Measurements from ENCODE around the gene ALKBH7. TPM values are rescaled to one million over a fixed set of nuclear protein-coding genes. Genes with fewer than 3 reads are reported as not detected.
"Not testable (repeated sequence)": the region's sequence is repeated elsewhere in the genome, so short reads cannot be mapped to it uniquely, and the experiment has no call there.

The ALKBH7 gene
- total RNA-seq, 1 donor from 2014 or later: 35.9 TPM

- H3K4me1 Mint-ChIP-seq (ENCODE audit: low read depth): peaks cover 22% of the 10 kb centered on the region
- intact Hi-C loops (cut with micrococcal nuclease): loop anchor here (1.0 kb wide), 2 partner anchors 20 to 32 kb away; no protein-coding TSS in a partner anchor
- H3K27me3 Mint-ChIP-seq (ENCODE audit: low read depth): no peaks in the 10 kb centered on the region
- peak; percentile 87 for DNase-seq (ENCODE audit: low spot score)
- peak within 1 kb of the TSS; percentile 95 for H3K27ac Mint-ChIP-seq
- peaks cover 23% of the 10 kb centered on the region for H3K36me3 Mint-ChIP-seq (ENCODE audit: low read depth)
- H3K9me3 Mint-ChIP-seq: no peaks in the 10 kb centered on the region
- peak within 1 kb of the TSS; percentile 88 for H3K4me3 Mint-ChIP-seq (ENCODE audit: low read depth)
Observed at GRCh38 chr19:6393074-6393982, 20.7 kb downstream of the ALKBH7 start, which contains the start of gene GTF2F1. GTF2F1 (minus strand) TSS chr19:6393164; CDS start chr19:6392995, 169 bp downstream.

- no peak for DNase-seq (ENCODE audit: low spot score)
- Mint-ChIP-seq H3K27ac (peak overlapping the region; percentile 95), H3K36me3 (ENCODE audit: low read depth) (peaks cover 19% of the 10 kb centered on the region), H3K9me3 (no peaks in the 10 kb centered on the region), H3K4me3 (ENCODE audit: low read depth) (peak overlapping the region; percentile 88), H3K4me1 (ENCODE audit: low read depth) (peaks cover 22% of the 10 kb centered on the region), H3K27me3 (ENCODE audit: low read depth) (no peaks in the 10 kb centered on the region)
- intact Hi-C loops (cut with micrococcal nuclease): loop anchor here (1.0 kb wide), 2 partner anchors 21 to 31 kb away; no protein-coding TSS in a partner anchor
Observed at GRCh38 chr19:6393983-6394412, 21.4 kb downstream of the ALKBH7 start.

DNA sequence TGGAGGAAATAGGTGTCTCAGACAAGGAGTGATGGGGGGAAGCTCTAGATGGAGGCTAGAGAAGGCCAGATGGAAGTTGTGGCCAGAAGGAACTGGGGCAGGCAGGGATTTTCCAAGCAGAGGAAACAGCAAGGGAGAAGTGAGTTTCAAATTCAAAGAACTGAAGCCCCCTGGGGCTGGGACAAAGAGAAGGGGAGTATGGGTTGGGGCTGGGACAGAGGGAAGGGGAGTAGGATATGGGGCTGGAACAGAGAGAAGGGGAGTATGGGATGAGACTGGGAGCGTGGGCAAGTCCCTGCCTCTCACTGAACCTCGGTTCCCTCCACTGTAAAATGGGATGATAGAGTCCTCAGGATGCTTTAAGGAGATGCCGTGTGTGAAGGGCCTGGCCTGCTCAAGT is 22.2 kb downstream of the ALKBH7 start:
- peaks cover 16% of the 10 kb centered on the region for H3K36me3 Mint-ChIP-seq (ENCODE audit: low read depth)
- intact Hi-C loops (cut with micrococcal nuclease): no loop called here
- H3K9me3 Mint-ChIP-seq: no peaks in the 10 kb centered on the region
- H3K27ac Mint-ChIP-seq: peak overlapping the region; percentile 40
- H3K27me3 Mint-ChIP-seq (ENCODE audit: low read depth): no peaks in the 10 kb centered on the region
- peak overlapping the region; percentile 49 for H3K4me3 Mint-ChIP-seq (ENCODE audit: low read depth)
- peaks cover 22% of the 10 kb centered on the region for H3K4me1 Mint-ChIP-seq (ENCODE audit: low read depth)
- DNase-seq (ENCODE audit: low spot score): no peak

DNA sequence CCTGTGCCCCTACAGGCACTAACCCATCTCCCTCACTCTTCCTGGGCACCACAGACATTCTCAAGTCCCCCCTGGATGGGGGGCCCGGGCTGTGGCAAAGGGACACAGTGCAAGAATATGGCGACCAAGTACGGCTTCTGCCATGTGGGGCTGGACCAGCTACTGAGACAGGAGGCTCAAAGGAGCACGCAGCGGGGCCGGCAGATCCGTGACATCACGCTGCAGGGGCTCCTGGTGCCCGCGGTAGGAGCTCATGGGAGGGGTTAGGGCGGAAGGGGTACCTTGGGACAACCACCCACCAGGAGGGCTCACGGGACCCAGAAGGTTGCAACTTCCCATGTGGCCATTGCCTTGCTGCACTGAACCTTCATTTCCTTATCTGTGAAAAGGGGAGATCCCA is 23.7 kb downstream of the ALKBH7 start:
- Mint-ChIP-seq H3K27ac (no peak overlapping the region), H3K4me1 (ENCODE audit: low read depth) (peaks cover 18% of the 10 kb centered on the region), H3K36me3 (ENCODE audit: low read depth) (peaks cover 11% of the 10 kb centered on the region), H3K4me3 (ENCODE audit: low read depth) (no peak overlapping the region), H3K9me3 (no peaks in the 10 kb centered on the region), H3K27me3 (ENCODE audit: low read depth) (no peaks in the 10 kb centered on the region)
- DNase-seq (ENCODE audit: low spot score): no peak
- intact Hi-C loops (cut with micrococcal nuclease): no loop called here

DNA sequence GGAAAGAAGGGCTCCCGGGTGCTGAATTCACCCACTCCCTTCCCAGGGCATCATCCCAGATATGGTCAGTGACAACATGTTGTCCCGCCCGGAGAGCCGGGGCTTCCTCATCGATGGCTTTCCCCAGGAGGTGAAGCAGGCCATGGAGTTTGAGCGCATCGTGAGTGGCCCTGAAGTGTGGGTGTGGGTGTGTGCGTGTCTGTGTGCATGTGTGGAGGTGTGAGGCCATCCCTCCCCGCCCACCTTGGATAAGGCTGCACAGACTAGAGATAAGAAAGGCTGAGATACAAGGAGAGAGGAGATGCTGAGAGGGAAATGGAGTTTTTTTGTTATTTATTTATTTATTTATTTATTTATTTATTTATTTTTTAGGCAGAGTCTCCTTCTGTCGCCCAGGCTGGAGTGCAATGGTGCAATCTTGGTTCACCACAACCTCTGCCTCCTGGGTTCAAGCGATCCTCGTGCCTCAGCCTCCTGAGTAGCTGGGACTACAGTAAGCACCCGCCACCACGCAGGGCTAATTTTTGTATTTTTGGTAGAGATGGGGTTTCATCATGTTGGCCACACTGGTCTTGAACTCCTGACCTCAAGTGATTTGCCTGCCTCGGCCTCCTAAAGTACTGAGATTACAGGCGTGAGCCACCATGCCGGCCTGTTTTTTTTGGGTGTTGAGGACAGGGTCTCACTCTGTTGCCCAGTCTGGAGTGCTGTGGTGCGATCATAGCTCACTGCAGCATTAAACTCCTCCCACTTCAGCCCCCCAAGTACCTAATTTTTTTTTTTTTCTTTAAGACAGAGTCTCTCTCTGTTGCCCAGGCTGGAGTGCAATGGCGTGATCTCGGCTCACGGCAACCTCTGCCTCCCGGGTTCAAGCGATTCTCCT is 27.7 kb downstream of the ALKBH7 start:
- H3K27ac Mint-ChIP-seq; DNase-seq (ENCODE audit: low spot score); intact Hi-C loops (cut with micrococcal nuclease); H3K4me3 Mint-ChIP-seq (ENCODE audit: low read depth); H3K9me3 Mint-ChIP-seq; H3K27me3 Mint-ChIP-seq (ENCODE audit: low read depth); H3K4me1 Mint-ChIP-seq (ENCODE audit: low read depth); H3K36me3 Mint-ChIP-seq (ENCODE audit: low read depth): not testable (repeated sequence)

DNA sequence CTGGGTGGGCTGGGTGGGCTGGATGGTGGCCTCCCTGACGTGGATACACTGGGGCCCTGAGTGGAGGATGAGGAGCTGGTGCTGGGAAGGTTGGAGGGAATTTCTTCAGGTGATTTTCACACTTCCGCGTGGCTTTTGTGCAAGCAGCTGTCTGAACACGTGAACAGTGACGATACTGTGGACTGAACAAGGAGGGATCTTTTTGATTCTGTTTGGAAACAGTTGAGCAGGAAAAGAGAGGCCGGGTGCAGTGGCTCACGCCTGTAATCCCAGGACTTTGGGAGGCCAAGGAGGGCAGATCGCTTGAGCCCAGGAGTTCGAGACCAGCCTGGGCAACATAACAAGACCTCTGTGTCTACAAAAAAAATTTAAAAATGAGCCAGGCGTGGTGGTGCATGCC is 29.5 kb downstream of the ALKBH7 start:
- Mint-ChIP-seq H3K27ac (no peak overlapping the region), H3K4me3 (ENCODE audit: low read depth) (no peak overlapping the region), H3K9me3 (no peaks in the 10 kb centered on the region), H3K36me3 (ENCODE audit: low read depth) (no peaks in the 10 kb centered on the region), H3K4me1 (ENCODE audit: low read depth) (no peaks in the 10 kb centered on the region), H3K27me3 (ENCODE audit: low read depth) (peaks cover 2% of the 10 kb centered on the region)
- intact Hi-C loops (cut with micrococcal nuclease): no loop called here
- DNase-seq (ENCODE audit: low spot score): no peak

DNA sequence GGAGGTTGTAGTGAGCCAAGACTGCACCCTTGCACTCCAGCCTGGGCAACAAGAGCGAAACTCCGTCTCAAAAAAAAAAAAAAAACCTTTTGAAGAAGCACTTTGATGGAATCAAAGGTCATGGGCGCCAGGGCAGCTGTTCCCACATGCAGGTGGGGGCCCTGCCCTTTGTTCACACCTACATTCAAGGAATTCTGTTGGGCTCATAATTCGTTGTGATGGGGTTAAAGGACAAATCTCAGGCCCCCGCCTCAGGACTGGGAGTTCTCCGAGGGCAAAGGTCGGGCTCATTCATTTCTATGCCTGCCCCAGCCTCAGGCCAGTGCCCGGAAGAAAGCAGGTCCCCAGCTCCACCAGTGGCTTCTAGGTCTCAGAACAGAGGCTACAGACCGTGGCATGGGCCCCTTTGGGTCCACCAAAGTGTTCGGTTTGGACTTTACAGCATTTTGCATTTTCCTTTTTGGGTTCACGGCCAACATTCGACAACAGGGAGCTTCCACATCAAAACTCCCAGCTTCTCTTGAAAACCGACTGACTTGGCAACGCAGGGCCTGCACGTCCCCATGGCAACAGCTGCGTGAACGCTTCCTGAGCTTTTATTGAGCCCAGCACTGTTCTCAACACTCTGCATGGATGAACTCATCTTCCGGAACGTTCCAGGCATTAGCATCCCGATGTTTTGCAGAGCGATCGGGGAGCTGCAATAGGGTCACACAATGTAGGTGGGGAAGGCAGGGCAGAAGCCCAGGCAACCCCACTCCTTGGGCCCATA is 30.4 kb downstream of the ALKBH7 start:
- H3K4me1 Mint-ChIP-seq (ENCODE audit: low read depth): no peaks in the 10 kb centered on the region
- intact Hi-C loops (cut with micrococcal nuclease): no loop called here
- no peak overlapping the region for H3K27ac Mint-ChIP-seq
- H3K27me3 Mint-ChIP-seq (ENCODE audit: low read depth): peaks cover 2% of the 10 kb centered on the region
- no peak for DNase-seq (ENCODE audit: low spot score)
- H3K9me3 Mint-ChIP-seq: no peaks in the 10 kb centered on the region
- H3K36me3 Mint-ChIP-seq (ENCODE audit: low read depth): no peaks in the 10 kb centered on the region
- no peak overlapping the region for H3K4me3 Mint-ChIP-seq (ENCODE audit: low read depth)

DNA sequence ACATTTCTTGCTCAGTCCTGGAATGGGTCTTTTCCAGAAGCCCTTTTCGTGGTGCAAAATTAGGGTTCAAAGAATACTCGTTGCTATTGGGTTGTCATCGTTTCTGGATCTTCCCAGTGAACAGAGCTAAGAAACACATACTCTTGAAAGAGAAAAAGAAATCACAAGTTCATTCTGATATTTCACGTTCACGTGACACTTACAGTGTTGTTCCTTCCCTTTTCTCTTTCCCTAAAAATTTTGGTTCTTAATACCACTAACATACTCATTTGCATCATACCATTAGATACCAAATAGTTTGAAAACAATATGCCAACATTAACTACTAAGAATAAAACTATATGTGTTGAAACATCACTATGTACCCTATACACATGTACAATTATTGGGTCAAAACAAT is 33.8 kb downstream of the ALKBH7 start:
- H3K36me3 Mint-ChIP-seq (ENCODE audit: low read depth): no peaks in the 10 kb centered on the region
- H3K9me3 Mint-ChIP-seq: no peaks in the 10 kb centered on the region
- H3K27me3 Mint-ChIP-seq (ENCODE audit: low read depth): peaks cover 2% of the 10 kb centered on the region
- DNase-seq (ENCODE audit: low spot score): no peak
- intact Hi-C loops (cut with micrococcal nuclease): no loop called here
- no peaks in the 10 kb centered on the region for H3K4me1 Mint-ChIP-seq (ENCODE audit: low read depth)
- no peak overlapping the region for H3K27ac Mint-ChIP-seq
- no peak overlapping the region for H3K4me3 Mint-ChIP-seq (ENCODE audit: low read depth)

- Mint-ChIP-seq H3K9me3 (no peaks in the 10 kb centered on the region), H3K36me3 (ENCODE audit: low read depth) (peaks cover 6% of the 10 kb centered on the region), H3K27me3 (ENCODE audit: low read depth) (no peaks in the 10 kb centered on the region), H3K4me1 (ENCODE audit: low read depth) (no peaks in the 10 kb centered on the region), H3K4me3 (ENCODE audit: low read depth) (no peak overlapping the region), H3K27ac (no peak overlapping the region)
- intact Hi-C loops (cut with micrococcal nuclease): no loop called here
- no peak for DNase-seq (ENCODE audit: low spot score)
Observed at GRCh38 chr19:6409346-6409745, 36.8 kb downstream of the ALKBH7 start.

DNA sequence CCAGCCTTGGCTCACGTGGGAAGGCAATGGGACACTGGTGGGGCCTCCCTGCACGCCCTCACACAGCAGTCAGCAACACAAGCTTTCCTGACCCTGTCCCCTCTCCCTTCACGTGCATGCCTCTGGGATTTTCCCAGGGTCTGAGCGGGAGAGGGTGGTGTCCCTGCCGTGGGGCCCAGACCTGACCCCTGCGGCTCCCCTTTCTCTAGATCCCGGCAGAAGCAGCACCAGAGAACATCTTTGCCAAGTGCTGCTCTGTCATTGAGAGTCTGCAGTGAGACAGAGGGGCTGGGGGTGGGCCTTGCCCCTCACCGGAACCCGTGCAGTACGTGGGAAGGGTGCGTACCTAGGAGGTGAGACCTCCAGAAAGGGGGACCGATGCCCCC is 39.5 kb downstream of the ALKBH7 start:
- Mint-ChIP-seq H3K4me3 (ENCODE audit: low read depth) (no peak overlapping the region), H3K9me3 (no peaks in the 10 kb centered on the region), H3K27me3 (ENCODE audit: low read depth) (no peaks in the 10 kb centered on the region), H3K4me1 (ENCODE audit: low read depth) (no peaks in the 10 kb centered on the region), H3K36me3 (ENCODE audit: low read depth) (peaks cover 27% of the 10 kb centered on the region), H3K27ac (no peak overlapping the region)
- intact Hi-C loops (cut with micrococcal nuclease): no loop called here
- no peak for DNase-seq (ENCODE audit: low spot score)

- intact Hi-C loops (cut with micrococcal nuclease): no loop called here
- no peak for DNase-seq (ENCODE audit: low spot score)
- Mint-ChIP-seq H3K9me3 (no peaks in the 10 kb centered on the region), H3K27me3 (ENCODE audit: low read depth) (no peaks in the 10 kb centered on the region), H3K4me3 (ENCODE audit: low read depth) (no peak overlapping the region), H3K27ac (no peak overlapping the region), H3K4me1 (ENCODE audit: low read depth) (no peaks in the 10 kb centered on the region), H3K36me3 (ENCODE audit: low read depth) (peaks cover 32% of the 10 kb centered on the region)
Observed at GRCh38 chr19:6412447-6413091, 40.0 kb downstream of the ALKBH7 start.

GRCh38 chr19:6413291-6413690 is 40.7 kb downstream of the ALKBH7 start:
- Mint-ChIP-seq H3K4me1 (ENCODE audit: low read depth) (no peaks in the 10 kb centered on the region), H3K36me3 (ENCODE audit: low read depth) (peaks cover 39% of the 10 kb centered on the region), H3K27me3 (ENCODE audit: low read depth) (no peaks in the 10 kb centered on the region), H3K27ac (no peak overlapping the region), H3K4me3 (ENCODE audit: low read depth) (no peak overlapping the region), H3K9me3 (no peaks in the 10 kb centered on the region)
- DNase-seq (ENCODE audit: low spot score): no peak
- intact Hi-C loops (cut with micrococcal nuclease): no loop called here

All from activated T-helper 2 cell treated with anti-CD3 and anti-CD28 coated beads, Interferon-gamma antibody, Interleukin-2, Interleukin-4, amounts not matched to agents 10 μg/mL and 5 μg/mL and 100 μg/mL, durations not matched to agents 14 hours and 24 hours and 36 hours (primary cell).